Suppressor macrophage treated with lipopolysaccharide for 4 hours (primary cell): ENCODE data around the gene ZNF609.

ENCODE experiments used
- DNase-seq: peaks from one replicate; pipeline ENCODE4 v3.0.0-alpha.2; 2020

Gene ZNF609

GRCh38 chr15:64507293-64507802, 47.0 kb downstream of the ZNF609 start:
- peak; percentile 90 for DNase-seq

GRCh38 chr15:64507845-64508244, 47.5 kb downstream of the ZNF609 start:
- DNase-seq = no peak

- no peak for DNase-seq
Measured at GRCh38 chr15:64513823-64514222, 53.4 kb downstream of the ZNF609 start.

- DNase-seq = no peak
Measured at GRCh38 chr15:64515196-64515595, 54.8 kb downstream of the ZNF609 start.

GRCh38 chr15:64515825-64516224, 55.4 kb downstream of the ZNF609 start:
- no peak for DNase-seq

- DNase-seq = no peak
Measured at GRCh38 chr15:64519897-64520296, 59.5 kb downstream of the ZNF609 start.

GRCh38 chr15:64521201-64521600, 60.8 kb downstream of the ZNF609 start:
- DNase-seq = no peak

- peak; percentile 35 for DNase-seq
Measured at GRCh38 chr15:64521726-64522164, 61.4 kb downstream of the ZNF609 start.

- peak; percentile 17 for DNase-seq
Measured at GRCh38 chr15:64522226-64522823, 61.9 kb downstream of the ZNF609 start.

- DNase-seq = no peak
Measured at GRCh38 chr15:64523240-64523639, 62.9 kb downstream of the ZNF609 start.

- DNase-seq = no peak
Measured at GRCh38 chr15:64524778-64525177, 64.4 kb downstream of the ZNF609 start.

- no peak for DNase-seq
Measured at GRCh38 chr15:64525828-64526530, 65.6 kb downstream of the ZNF609 start.

- no peak for DNase-seq
Measured at GRCh38 chr15:64527263-64527984, 67.0 kb downstream of the ZNF609 start.

- no peak for DNase-seq
Measured at GRCh38 chr15:64528871-64529270, 68.5 kb downstream of the ZNF609 start.

GRCh38 chr15:64530472-64530871, 70.1 kb downstream of the ZNF609 start:
- DNase-seq = no peak

GRCh38 chr15:64530918-64531317, 70.5 kb downstream of the ZNF609 start:
- DNase-seq = no peak

GRCh38 chr15:64532521-64533315, 72.3 kb downstream of the ZNF609 start:
- DNase-seq = peak; percentile 53

- no peak for DNase-seq
Measured at GRCh38 chr15:64535460-64536243, 75.3 kb downstream of the ZNF609 start.

GRCh38 chr15:64536244-64536836, 76.0 kb downstream of the ZNF609 start:
- DNase-seq = peak; percentile 68

GRCh38 chr15:64542091-64542490, 81.7 kb downstream of the ZNF609 start:
- DNase-seq = no peak

GRCh38 chr15:64544450-64544849, 84.1 kb downstream of the ZNF609 start:
- DNase-seq = no peak

- no peak for DNase-seq
Measured at GRCh38 chr15:64547275-64547674, 86.9 kb downstream of the ZNF609 start.
